Measurements from ENCODE around the gene DEFB113. TPM values are rescaled to one million over a fixed set of nuclear protein-coding genes. Genes with fewer than 3 reads are reported as not detected.

The DEFB113 gene, protein sequence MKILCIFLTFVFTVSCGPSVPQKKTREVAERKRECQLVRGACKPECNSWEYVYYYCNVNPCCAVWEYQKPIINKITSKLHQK
- polyA plus RNA-seq (2011; rRNA removed), result not detected in 2 replicates
- not detected in 2 replicates for polyA plus RNA-seq (2012; cell fraction: cytosol; rRNA removed)
- not detected in 2 replicates for polyA plus RNA-seq (2012; cell fraction: nucleus; rRNA removed)
- not detected in 3 replicates for polyA plus RNA-seq (2017; fragmentation: RNase III; extraction: RNeasy Plus Mini Kit Qiagen cat#74134 plus additional on column Dnase treatment)
- polyA minus RNA-seq (2011; rRNA and poly(A)+ RNA removed), result not detected in 2 replicates

- WGBS (ENCODE audit: missing lambda C conversion rate), result 4% methylated on average over 2 of the region's 2 CpGs
- CTCF ChIA-PET, result no interaction called here
- Histone ChIP-seq H3K4me2 (no peak within 1 kb of the TSS), H3K9me3 (no peaks in the 10 kb centered on the region), H3K4me3 (no peak within 1 kb of the TSS), H3K27ac (no peak within 1 kb of the TSS), H3K4me1 (no peaks in the 10 kb centered on the region)
- POLR2A ChIA-PET, result no interaction called here
- TF ChIP-seq, protein P1, sequence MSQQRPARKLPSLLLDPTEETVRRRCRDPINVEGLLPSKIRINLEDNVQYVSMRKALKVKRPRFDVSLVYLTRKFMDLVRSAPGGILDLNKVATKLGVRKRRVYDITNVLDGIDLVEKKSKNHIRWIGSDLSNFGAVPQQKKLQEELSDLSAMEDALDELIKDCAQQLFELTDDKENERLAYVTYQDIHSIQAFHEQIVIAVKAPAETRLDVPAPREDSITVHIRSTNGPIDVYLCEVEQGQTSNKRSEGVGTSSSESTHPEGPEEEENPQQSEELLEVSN (IDR thresholded peaks at IDR 0.05; ENCODE audit: borderline replicate concordance, low read depth), result no peak
- TF ChIP-seq ZSCAN20 (CRISPR knock-in tag; IDR thresholded peaks at IDR 0.05) (no peak), TP53 (CRISPR knock-in tag; IDR thresholded peaks at IDR 0.05) (no peak), GATA3 (IDR thresholded peaks at IDR 0.05; ENCODE audit: borderline replicate concordance) (no peak), CHD4 (IDR thresholded peaks at IDR 0.05; ENCODE audit: borderline replicate concordance) (no peak), HOXA7 (CRISPR knock-in tag; IDR thresholded peaks at IDR 0.05) (no peak)
- TF ChIP-seq, protein P2, sequence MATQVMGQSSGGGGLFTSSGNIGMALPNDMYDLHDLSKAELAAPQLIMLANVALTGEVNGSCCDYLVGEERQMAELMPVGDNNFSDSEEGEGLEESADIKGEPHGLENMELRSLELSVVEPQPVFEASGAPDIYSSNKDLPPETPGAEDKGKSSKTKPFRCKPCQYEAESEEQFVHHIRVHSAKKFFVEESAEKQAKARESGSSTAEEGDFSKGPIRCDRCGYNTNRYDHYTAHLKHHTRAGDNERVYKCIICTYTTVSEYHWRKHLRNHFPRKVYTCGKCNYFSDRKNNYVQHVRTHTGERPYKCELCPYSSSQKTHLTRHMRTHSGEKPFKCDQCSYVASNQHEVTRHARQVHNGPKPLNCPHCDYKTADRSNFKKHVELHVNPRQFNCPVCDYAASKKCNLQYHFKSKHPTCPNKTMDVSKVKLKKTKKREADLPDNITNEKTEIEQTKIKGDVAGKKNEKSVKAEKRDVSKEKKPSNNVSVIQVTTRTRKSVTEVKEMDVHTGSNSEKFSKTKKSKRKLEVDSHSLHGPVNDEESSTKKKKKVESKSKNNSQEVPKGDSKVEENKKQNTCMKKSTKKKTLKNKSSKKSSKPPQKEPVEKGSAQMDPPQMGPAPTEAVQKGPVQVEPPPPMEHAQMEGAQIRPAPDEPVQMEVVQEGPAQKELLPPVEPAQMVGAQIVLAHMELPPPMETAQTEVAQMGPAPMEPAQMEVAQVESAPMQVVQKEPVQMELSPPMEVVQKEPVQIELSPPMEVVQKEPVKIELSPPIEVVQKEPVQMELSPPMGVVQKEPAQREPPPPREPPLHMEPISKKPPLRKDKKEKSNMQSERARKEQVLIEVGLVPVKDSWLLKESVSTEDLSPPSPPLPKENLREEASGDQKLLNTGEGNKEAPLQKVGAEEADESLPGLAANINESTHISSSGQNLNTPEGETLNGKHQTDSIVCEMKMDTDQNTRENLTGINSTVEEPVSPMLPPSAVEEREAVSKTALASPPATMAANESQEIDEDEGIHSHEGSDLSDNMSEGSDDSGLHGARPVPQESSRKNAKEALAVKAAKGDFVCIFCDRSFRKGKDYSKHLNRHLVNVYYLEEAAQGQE (IDR thresholded peaks at IDR 0.05), result no peak
- ATAC-seq (no peak), FAIRE-seq (no peak), DNase-seq (ENCODE audit: low read depth in 1 of 2, low spot score in 1 of 2) (no peak)
These were observed at the start of gene DEFB113 for GRCh38 chr6:49969605-49970004. Gene DEFB113, minus strand, starts transcription at chr6:49969625. Its CDS starts 0 bp downstream, at chr6:49969625.

DNA sequence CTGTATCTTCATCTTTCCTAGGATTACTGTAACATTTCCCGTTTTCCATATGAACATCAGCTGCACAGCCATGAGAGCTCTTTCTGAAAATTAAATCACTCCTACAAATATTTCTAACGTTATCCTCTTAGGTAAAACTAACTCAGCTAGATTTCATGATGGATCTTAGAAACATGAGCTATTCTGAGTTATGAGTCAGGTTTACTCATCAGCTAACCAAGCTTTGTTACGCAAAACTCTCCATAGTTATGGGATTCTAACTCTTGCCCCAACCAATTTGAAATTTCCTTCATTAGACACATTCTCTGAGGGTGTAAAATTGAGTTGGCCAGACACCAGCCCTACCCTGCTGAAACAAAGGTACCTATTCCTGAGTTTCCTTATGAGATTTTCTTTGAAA is 38.4 kb upstream of the DEFB113 start:
- no peak for DNase-seq (ENCODE audit: low read depth in 1 of 2, low spot score in 1 of 2)
- Histone ChIP-seq H3K4me1 (no peaks in the 10 kb centered on the region), H3K4me2 (no peak overlapping the region), H3K27ac (no peak overlapping the region), H3K9me3 (no peaks in the 10 kb centered on the region), H3K4me3 (no peak overlapping the region)
- no peak for ATAC-seq
- POLR2A ChIA-PET, result no interaction called here
- no peak for FAIRE-seq
- CTCF ChIA-PET, result no interaction called here
- TF ChIP-seq CBX2 (IDR thresholded peaks at IDR 0.05; ENCODE audit: borderline replicate concordance, low read depth) (no peak), HMGXB4 (CRISPR knock-in tag; IDR thresholded peaks at IDR 0.05; ENCODE audit: borderline replicate concordance) (no peak), CEBPB (IDR thresholded peaks at IDR 0.05) (no peak), NR3C1 (IDR thresholded peaks at IDR 0.05) (no peak)
- 3% methylated on average over 3 of the region's 3 CpGs for WGBS (ENCODE audit: missing lambda C conversion rate)

- TF ChIP-seq GATA3 (IDR thresholded peaks at IDR 0.05; ENCODE audit: borderline replicate concordance), result no peak
- no peak overlapping the region for H3K27ac ChIP-seq
- H3K4me3 ChIP-seq, result no peak overlapping the region
- CTCF ChIA-PET, result no interaction called here
- H3K9me3 ChIP-seq, result no peaks in the 10 kb centered on the region
- ATAC-seq (no peak), FAIRE-seq (no peak), DNase-seq (ENCODE audit: low read depth in 1 of 2, low spot score in 1 of 2) (no peak)
- POLR2A ChIA-PET, result no interaction called here
- H3K4me2 ChIP-seq, result no peak overlapping the region
- no peaks in the 10 kb centered on the region for H3K4me1 ChIP-seq
- 6% methylated on average over 3 of the region's 3 CpGs for WGBS (ENCODE audit: missing lambda C conversion rate)
These were observed 33.7 kb upstream of the DEFB113 start for GRCh38 chr6:50003139-50003538.

GRCh38 chr6:49995278-49995677 is 25.9 kb upstream of the DEFB113 start:
- Histone ChIP-seq H3K4me1 (no peaks in the 10 kb centered on the region), H3K27ac (no peak overlapping the region), H3K9me3 (no peaks in the 10 kb centered on the region), H3K4me3 (no peak overlapping the region), H3K4me2 (no peak overlapping the region)
- ATAC-seq (no peak), FAIRE-seq (no peak), DNase-seq (ENCODE audit: low read depth in 1 of 2, low spot score in 1 of 2) (no peak)
- ChIA-PET POLR2A (no interaction called here), CTCF (no interaction called here)
- no peak for TF ChIP-seq JUN (IDR thresholded peaks at IDR 0.05)
